GM12873 (cell line): Measurements from ENCODE around the gene TSC2.

Experiments
- CTCF ChIP-seq: IDR thresholded peaks from 2 replicates; pipeline ENCODE4 v1.5.1; 2012; ENCODE audit warnings: low read depth, mild to moderate bottlenecking, moderate library complexity, low read length, control low read depth; ENCODE audit not compliant: insufficient read depth; ENCODE audit errors: missing control alignments

The TSC2 gene

GRCh38 chr16:2002406-2003230 is 45.2 kb upstream of the TSC2 start:
- TF ChIP-seq CTCF: no peak

GRCh38 chr16:2003231-2003826 is 44.5 kb upstream of the TSC2 start:
- TF ChIP-seq CTCF: no peak

GRCh38 chr16:2003827-2004641 is 43.8 kb upstream of the TSC2 start:
- peak; percentile 96 for TF ChIP-seq CTCF

GRCh38 chr16:2004795-2005517 is 42.8 kb upstream of the TSC2 start:
- TF ChIP-seq CTCF: no peak

- peak; percentile 25 for TF ChIP-seq CTCF
Observed at GRCh38 chr16:2005646-2006045, 42.1 kb upstream of the TSC2 start.

- no peak for TF ChIP-seq CTCF
Observed at GRCh38 chr16:2006317-2006716, 41.5 kb upstream of the TSC2 start.
